Measurements from ENCODE around the gene NOTUM.
"Not testable (repeated sequence)": the region's sequence is repeated elsewhere in the genome, so short reads cannot be mapped to it uniquely, and the experiment has no call there.

NOTUM gene

DNA sequence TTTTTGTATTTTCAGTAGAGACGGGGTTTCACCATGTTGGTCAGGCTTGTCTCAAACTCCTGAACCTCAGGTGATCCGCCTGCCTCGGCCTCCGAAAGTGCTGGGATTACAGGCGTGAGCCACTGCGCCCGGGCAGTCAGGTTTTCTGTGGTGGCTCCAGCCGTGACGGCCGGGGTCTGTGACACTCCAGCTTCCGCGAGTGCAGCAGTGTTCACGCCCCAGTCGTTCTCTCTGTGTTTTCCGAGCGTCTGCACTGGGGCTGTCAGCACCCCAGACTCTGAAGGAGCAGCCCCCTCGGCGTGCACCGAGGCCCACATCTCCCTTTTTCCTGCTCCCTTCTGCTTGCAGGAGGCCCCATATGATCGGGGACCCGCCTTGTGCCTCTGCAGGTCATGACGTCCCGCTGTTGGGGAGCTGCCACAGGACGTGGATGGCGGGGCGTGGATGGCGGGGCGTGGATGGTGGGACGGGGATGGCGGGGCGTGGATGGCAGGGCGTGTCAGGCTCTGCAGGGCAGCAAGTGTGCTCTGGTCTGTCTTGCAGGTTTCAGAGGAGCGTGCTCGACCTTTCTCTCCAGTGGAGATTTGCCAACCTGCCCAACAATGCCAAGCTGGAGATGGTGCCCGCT is 22.1 kb upstream of the NOTUM start:
- DNase-seq (ENCODE audit: low read depth), result no peak
- H3K4me3 ChIP-seq (ENCODE audit: control insufficient read depth, low read depth, low read length), result no peak overlapping the region
- TF ChIP-seq CTCF (conservative IDR thresholded peaks at IDR 0.05; ENCODE audit: control insufficient read depth, insufficient read depth, low read depth, low read length), result no peak

DNA sequence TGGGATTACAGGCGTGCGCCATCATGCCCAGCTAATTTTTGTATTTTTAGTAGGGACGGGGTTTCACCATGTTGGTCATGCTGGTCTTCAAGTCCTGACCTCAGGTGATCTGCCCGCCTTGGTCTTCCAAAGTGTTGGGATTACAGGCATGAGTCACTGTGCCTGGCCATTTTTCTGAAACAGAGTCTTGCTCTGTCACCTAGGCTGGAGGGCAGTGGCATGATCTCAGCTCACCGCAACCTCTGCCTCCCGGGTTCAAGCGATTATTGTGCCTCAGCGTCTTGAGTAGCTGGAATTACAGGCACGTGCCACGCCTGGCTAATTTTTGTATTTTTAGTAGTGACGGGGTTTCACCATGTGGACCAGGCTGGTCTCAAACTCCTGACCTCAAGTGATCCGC is 20.5 kb upstream of the NOTUM start:
- not testable (repeated sequence) for H3K4me3 ChIP-seq (ENCODE audit: control insufficient read depth, low read depth, low read length); DNase-seq (ENCODE audit: low read depth)

DNA sequence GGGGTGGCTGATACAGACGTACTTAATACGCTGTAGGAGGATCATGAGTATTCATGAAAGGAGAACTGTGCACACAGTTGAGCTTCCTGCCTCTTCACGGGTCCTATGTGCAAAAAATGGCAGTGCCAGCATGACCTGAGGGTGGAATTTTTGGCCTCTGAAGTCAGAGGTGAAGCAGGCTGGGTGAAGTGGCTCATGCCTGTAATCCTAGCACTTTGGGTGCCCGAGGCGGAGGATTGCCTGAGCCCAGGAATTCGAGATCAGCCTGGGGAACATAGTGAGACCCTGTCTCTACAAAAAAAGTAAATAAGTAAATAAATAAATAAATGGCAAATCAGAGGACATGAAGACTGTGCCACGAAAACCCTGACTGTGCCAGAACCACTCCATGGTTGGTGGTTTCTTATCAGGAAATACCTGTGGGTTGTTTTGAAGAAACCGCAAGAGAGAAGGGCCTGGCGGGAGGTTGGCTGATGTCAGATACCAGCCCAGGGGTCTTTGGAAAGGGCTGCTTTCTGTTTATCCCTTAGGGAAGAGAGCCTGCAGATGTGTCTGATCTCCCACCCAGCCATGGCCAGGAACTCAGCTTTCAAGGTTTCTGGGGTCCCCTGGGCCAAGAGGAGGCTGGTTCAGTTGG is 19.8 kb upstream of the NOTUM start:
- H3K4me3 ChIP-seq (ENCODE audit: control insufficient read depth, low read depth, low read length), result no peak overlapping the region
- DNase-seq (ENCODE audit: low read depth), result no peak
- TF ChIP-seq CTCF (conservative IDR thresholded peaks at IDR 0.05; ENCODE audit: control insufficient read depth, insufficient read depth, low read depth, low read length), result no peak

- H3K4me3 ChIP-seq (ENCODE audit: control insufficient read depth, low read depth, low read length), result no peak overlapping the region
- no peak for DNase-seq (ENCODE audit: low read depth)
- no peak for TF ChIP-seq CTCF (conservative IDR thresholded peaks at IDR 0.05; ENCODE audit: control insufficient read depth, insufficient read depth, low read depth, low read length)
Observed at GRCh38 chr17:81980122-81980521, 19.1 kb upstream of the NOTUM start.

DNA sequence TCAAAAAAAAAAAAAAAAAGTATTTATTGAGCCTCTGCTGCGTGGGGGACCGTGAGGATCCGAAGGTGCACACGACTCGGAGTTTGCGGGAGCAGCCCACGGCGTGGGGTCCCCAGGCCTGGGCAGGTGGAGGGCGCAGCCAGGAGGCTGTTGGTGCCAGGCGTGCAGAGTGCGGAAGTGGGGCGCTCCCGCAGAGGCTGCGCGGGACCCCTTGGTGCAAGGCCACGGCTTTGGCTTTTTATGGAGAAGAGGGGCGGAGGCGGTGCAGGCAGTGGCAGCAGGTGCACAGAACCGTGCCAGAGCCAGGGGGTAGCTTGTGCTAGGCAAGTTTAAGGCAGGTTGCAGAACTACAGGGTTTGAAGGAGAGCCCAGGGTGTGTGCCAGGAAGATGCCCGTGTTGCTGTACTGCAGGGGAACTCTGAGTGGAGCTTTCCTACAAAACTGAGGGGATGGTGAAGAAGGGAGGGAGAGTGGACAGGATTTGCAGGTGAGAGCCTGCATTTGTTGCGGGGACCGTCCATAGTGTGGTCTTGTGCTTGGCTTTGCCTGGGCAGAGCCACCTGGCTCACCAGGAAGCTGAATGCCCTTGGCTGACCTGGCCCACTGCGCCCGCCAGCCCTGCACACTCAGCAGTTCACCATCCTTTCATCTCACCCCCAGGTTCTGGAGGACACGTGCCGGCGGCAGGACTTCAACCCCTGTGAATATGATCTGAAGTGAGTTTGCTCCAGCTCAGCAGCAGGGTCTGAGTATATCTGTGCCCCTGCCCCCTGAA is 17.7 kb upstream of the NOTUM start:
- TF ChIP-seq CTCF (conservative IDR thresholded peaks at IDR 0.05; ENCODE audit: control insufficient read depth, insufficient read depth, low read depth, low read length), result no peak
- DNase-seq (ENCODE audit: low read depth), result no peak
- peak overlapping the region; percentile 77 for H3K4me3 ChIP-seq (ENCODE audit: control insufficient read depth, low read depth, low read length)

- DNase-seq (ENCODE audit: low read depth), result peak; percentile 89
- peak within 1 kb of the TSS; percentile 77 for H3K4me3 ChIP-seq (ENCODE audit: control insufficient read depth, low read depth, low read length)
- no peak for TF ChIP-seq CTCF (conservative IDR thresholded peaks at IDR 0.05; ENCODE audit: control insufficient read depth, insufficient read depth, low read depth, low read length)
Observed at GRCh38 chr17:81977211-81977808, 16.3 kb upstream of the NOTUM start, which contains the start of gene ASPSCR1. Gene ASPSCR1 (plus strand): TSS chr17:81977629. CDS start chr17:81977647, 18 bp downstream.

Data from fibroblast of mammary gland (primary cell).